Heart right ventricle (tissue), 16 donors: ENCODE data around the gene TUB. TPM values are rescaled to one million over a fixed set of nuclear protein-coding genes. Genes with fewer than 3 reads are reported as not detected.

Experiments
- ATAC-seq, 8 donors: fragments of 200-7000 bp; cut with Tn5 transposase; one replicate each; pipeline ENCODE4 v1.9.1; 2020; ENCODE audit warnings: mild to moderate bottlenecking in 8 of 8, moderate library complexity in 8 of 8, moderate number of reproducible peaks in 1 of 8
- DNase-seq, 2 donors: peaks; one replicate each; pipeline ENCODE4 v3.0.0-alpha.2; 2020
- H3K27ac ChIP-seq, 10 donors: fragments of 200-600 bp; sonication (generic) in 2 of 10; one replicate each; pipeline versions ENCODE4 v1.5.0 to v1.8.0; 2020 to 2022; ENCODE audit warnings: mild to moderate bottlenecking in 3 of 10
- H3K27me3 ChIP-seq, 7 donors: fragments of 200-600 bp; one replicate each; pipeline ENCODE4 v1.8.0; 2021 to 2022; ENCODE audit warnings: mild to moderate bottlenecking in 2 of 7
- H3K36me3 ChIP-seq, 9 donors: fragments of 200-600 bp; sonication (generic) in 1 of 9; one replicate each; pipeline versions ENCODE4 v1.5.0 to v1.8.0; 2020 to 2022; ENCODE audit warnings: mild to moderate bottlenecking in 2 of 9
- H3K4me1 ChIP-seq, 9 donors: fragments of 200-600 bp; sonication (generic) in 1 of 9; one replicate each; pipeline versions ENCODE4 v1.5.0 to v1.8.0; 2020 to 2022; ENCODE audit warnings: mild to moderate bottlenecking in 4 of 9
- H3K4me3 ChIP-seq, 10 donors: fragments of 200-600 bp; sonication (generic) in 2 of 10; one replicate each; pipeline versions ENCODE4 v1.5.0 to v1.8.0; 2020 to 2022; ENCODE audit warnings: mild to moderate bottlenecking in 7 of 10, moderate library complexity in 2 of 10
- H3K9me3 ChIP-seq, 11 donors: fragments of 200-600 bp in 10 of 11; sonication (generic) in 2 of 11; one replicate each; pipeline versions ENCODE4 v1.5.0 to v1.8.0; 2013 to 2022; ENCODE audit warnings: mild to moderate bottlenecking in 2 of 11, control low read depth in 1 of 11, moderate library complexity in 1 of 11
- CTCF ChIP-seq, 9 donors: fragments of 200-600 bp; sonication (generic) in 2 of 9; IDR thresholded peaks; one replicate each; pipeline versions ENCODE4 v1.5.0 to v1.8.0; 2021 to 2022; ENCODE audit warnings: antibody characterized with exemption in 9 of 9, mild to moderate bottlenecking in 5 of 9, moderate library complexity in 1 of 9
- WGBS, 2 donors: extraction: QIAGEN DNeasy Blood & Tissue Kit; methylation state at CpG; one replicate each; pipeline ENCODE4 v1.1.7; 2013; ENCODE audit warnings: inconsistent platforms in 1 of 2; 5-methylcytosine and 5-hydroxymethylcytosine counted together
- intact Hi-C, 10 donors: fragments of 100-400 bp; cut with DNase I; formaldehyde crosslinking; loops; one replicate each; pipeline versions ENCODE4 v1.11.1 to v1.14.2; 2022
- polyA plus RNA-seq, 2 donors: library from polyadenylated mRNA; stranded (reverse); fragments of 200-250 nt; gene quantifications; one replicate each; pipeline ENCODE4 v1.2.3, GENCODE V29; 2013
- total RNA-seq, 10 donors: library from RNA; stranded (reverse); fragmentation: NEBNext Ultra II Directional in 3 of 10; extraction: Animal tissue kit (Norgen Biotek cat#: 25700) in 3 of 10; gene quantifications; one replicate each; pipeline versions ENCODE4 v1.2.1 to v1.2.4, GENCODE V29; 2021 to 2023
- donor health status: Arrhythmogenic right ventricular cardiomyopathy.
- donor health status: ischemic (EF 13 %, LVEDD 7.1; RV severe dilation, severe dysfunction).
- donor health status: healthy with polysubstance abuse.
- donor health status: DM: no; HTN: yes; CAD: no.
- donor health status: DM: no; HTN: no; CAD: no.
- donor health status: ischemic (EF 25% LVEDD 6.9; RV normal size, moderate dysfunction).
- donor health status: ischemic (EF 25% LVEDD 5.7; RV mildly dilated, moderate dysfunction).
- donor health status: healthy.
- donor health status: DM: yes; HTN: yes; CAD: no.
- donor health status: Ischemic cardiomyopathy.
- donor health status: ischemic (EF 35%, LVEDD 5.7; RV mildly dilated, moderate dysfunction).
- donor health status: nonischemic (EF 11% LVEDD 7.7; RV severe dilation, severe dysfunction).
- donor health status: DM: yes; HTN: yes; CAD: no.
- donor health status: PGD.
- donor health status: ischemic (EF 29% LVEDD 5.4; RV normal size, mild dysfunction).
- donor health status: nonischemic (EF 23%, LVEDD 6.1; RV moderate dilation, normal function).

Gene TUB
- total and polyA plus RNA-seq, 12 donors = 2.4 to 28.2 (median 18.9) TPM

- ATAC-seq (no peak), DNase-seq (no peak)
- 72 to 74% methylated on average over 12 of the region's 12 CpGs for WGBS, 2 donors
- no peak for TF ChIP-seq CTCF (IDR thresholded peaks at IDR 0.05)
- peaks cover 0 to 17% (median 6%) of the 10 kb centered on the region in 9 donors for H3K4me1 ChIP-seq
- no peaks in the 10 kb centered on the region for H3K9me3 ChIP-seq
- H3K36me3 ChIP-seq = peaks cover 0 to 53% (median 4%) of the 10 kb centered on the region in 9 donors
- H3K4me3 ChIP-seq = no peak overlapping the region
- no peaks in the 10 kb centered on the region for H3K27me3 ChIP-seq
- H3K27ac ChIP-seq = no peak overlapping the region
- intact Hi-C loops = loop anchor here in 7 of 10 donors (5.0 to 10.0 kb wide), 5 partner anchors 61 to 203 kb away; no protein-coding TSS in a partner anchor
These were observed 14.4 kb downstream of the TUB start for GRCh38 chr11:8095371-8095770.

GRCh38 chr11:8095806-8096522 is 15.0 kb downstream of the TUB start:
- TF ChIP-seq CTCF (IDR thresholded peaks at IDR 0.05) = no peak
- Histone ChIP-seq H3K27me3 (no peaks in the 10 kb centered on the region), H3K4me3 (no peak overlapping the region), H3K36me3 (peaks cover 0 to 59% (median 7%) of the 10 kb centered on the region in 9 donors), H3K9me3 (no peaks in the 10 kb centered on the region), H3K27ac (no peak overlapping the region), H3K4me1 (peaks cover 0 to 17% (median 6%) of the 10 kb centered on the region in 9 donors)
- WGBS, 2 donors = 81 to 86% methylated on average over 5 of the region's 5 CpGs
- intact Hi-C loops = loop anchor here in 7 of 10 donors (5.0 to 10.0 kb wide), 5 partner anchors 61 to 204 kb away; no protein-coding TSS in a partner anchor
- DNase-seq = no peak
- no peak for ATAC-seq

GRCh38 chr11:8096575-8096974 is 15.6 kb downstream of the TUB start:
- intact Hi-C loops = loop anchor here in 7 of 10 donors (5.0 to 10.0 kb wide), 5 partner anchors 62 to 204 kb away; no protein-coding TSS in a partner anchor
- H3K4me3 ChIP-seq = no peak overlapping the region
- TF ChIP-seq CTCF (IDR thresholded peaks at IDR 0.05) = no peak
- WGBS, 2 donors = 72 to 75% methylated on average over 6 of the region's 6 CpGs
- ATAC-seq (no peak), DNase-seq (no peak)
- H3K4me1 ChIP-seq = peaks cover 0 to 15% (median 6%) of the 10 kb centered on the region in 9 donors
- peaks cover 0 to 65% (median 12%) of the 10 kb centered on the region in 9 donors for H3K36me3 ChIP-seq
- H3K9me3 ChIP-seq = no peaks in the 10 kb centered on the region
- H3K27ac ChIP-seq = no peak overlapping the region
- no peaks in the 10 kb centered on the region for H3K27me3 ChIP-seq

GRCh38 chr11:8097062-8097461 is 16.1 kb downstream of the TUB start:
- peaks cover 0 to 70% (median 12%) of the 10 kb centered on the region in 9 donors for H3K36me3 ChIP-seq
- no peak overlapping the region for H3K4me3 ChIP-seq
- peaks cover 0 to 13% (median 6%) of the 10 kb centered on the region in 9 donors for H3K4me1 ChIP-seq
- H3K27ac ChIP-seq = no peak overlapping the region
- no peaks in the 10 kb centered on the region for H3K9me3 ChIP-seq
- WGBS, 2 donors = 94 to 98% methylated on average over 8 of the region's 8 CpGs
- H3K27me3 ChIP-seq = no peaks in the 10 kb centered on the region
- ATAC-seq (no peak), DNase-seq (no peak)
- intact Hi-C loops = loop anchor here in 7 of 10 donors (5.0 to 10.0 kb wide), 5 partner anchors 62 to 205 kb away; no protein-coding TSS in a partner anchor
- no peak for TF ChIP-seq CTCF (IDR thresholded peaks at IDR 0.05)
